MM.1S (cell line): ENCODE results near the gene CHDH.

ENCODE experiments used
- CTCF ChIP-seq: fragments of 300-600 bp; sonication (generic); IDR thresholded peaks from 2 replicates; pipeline ENCODE4 v1.5.1; 2016; ENCODE audit warnings: antibody characterized with exemption, low read length, mixed read lengths
- EZH2 ChIP-seq: fragments of 300-600 bp; sonication (generic); optimal IDR thresholded peaks from 2 replicates; pipeline ENCODE3; 2017; ENCODE audit warnings: low read depth, mild to moderate bottlenecking, antibody characterized with exemption, low read length, mixed read lengths

GRCh38 chr3:53780806-53781205, 65.4 kb downstream of the CHDH start:
- TF ChIP-seq CTCF: no peak
- TF ChIP-seq EZH2: no peak
